ENCODE data around the gene LENG8. TPM values are rescaled to one million over a fixed set of nuclear protein-coding genes. Genes with fewer than 3 reads are reported as not detected.
"Not testable (repeated sequence)": the region's sequence is repeated elsewhere in the genome, so short reads cannot be mapped to it uniquely, and the experiment has no call there.

The LENG8 gene
- total RNA-seq, 1 donor from 2014 or later: 56.0 TPM

DNA sequence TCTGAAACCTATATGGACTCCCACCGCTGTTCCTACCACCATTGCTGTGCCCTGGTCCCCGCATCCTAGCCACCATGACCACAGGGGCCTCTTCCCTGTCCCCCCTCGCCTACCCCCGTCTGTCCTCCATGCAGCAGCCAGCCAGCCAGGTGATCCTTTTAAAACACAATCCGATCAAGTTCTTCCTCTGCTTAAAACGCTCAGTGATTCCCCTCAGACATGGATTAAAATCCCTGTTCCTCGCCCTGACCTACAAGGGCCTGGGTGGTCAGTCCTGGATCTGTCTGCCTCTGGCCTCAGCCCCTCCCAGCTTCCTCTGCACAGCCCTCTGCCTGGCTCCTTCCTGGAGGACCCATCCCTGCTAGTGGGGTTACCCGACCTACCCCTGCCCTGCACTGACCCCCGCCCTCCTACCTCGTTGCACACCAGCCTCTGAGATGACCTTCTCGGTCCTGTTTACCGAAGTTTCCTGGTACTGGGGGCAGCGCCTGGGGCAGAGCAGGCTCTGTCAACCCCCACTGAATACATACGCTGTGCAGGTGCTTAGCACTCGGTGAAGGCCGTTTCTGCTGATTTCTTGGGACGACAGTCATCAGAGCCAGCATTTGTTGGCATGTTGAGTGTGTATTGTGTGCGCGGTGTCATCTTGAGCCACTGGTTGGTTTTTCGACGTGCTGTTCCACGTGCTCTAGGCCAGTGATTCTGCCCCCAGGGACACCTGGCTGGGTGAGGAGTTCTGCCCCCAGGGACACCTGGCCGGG is 14.7 kb upstream of the LENG8 start:
- DNase-seq: no peak
- intact Hi-C loops (cut with DNase I): no loop called here
- ATAC-seq (ENCODE audit: poor library complexity): no peak

GRCh38 chr19:54434873-54435214 is 14.2 kb upstream of the LENG8 start:
- intact Hi-C loops (cut with DNase I): no loop called here
- ATAC-seq (ENCODE audit: poor library complexity): no peak
- DNase-seq: no peak

DNA sequence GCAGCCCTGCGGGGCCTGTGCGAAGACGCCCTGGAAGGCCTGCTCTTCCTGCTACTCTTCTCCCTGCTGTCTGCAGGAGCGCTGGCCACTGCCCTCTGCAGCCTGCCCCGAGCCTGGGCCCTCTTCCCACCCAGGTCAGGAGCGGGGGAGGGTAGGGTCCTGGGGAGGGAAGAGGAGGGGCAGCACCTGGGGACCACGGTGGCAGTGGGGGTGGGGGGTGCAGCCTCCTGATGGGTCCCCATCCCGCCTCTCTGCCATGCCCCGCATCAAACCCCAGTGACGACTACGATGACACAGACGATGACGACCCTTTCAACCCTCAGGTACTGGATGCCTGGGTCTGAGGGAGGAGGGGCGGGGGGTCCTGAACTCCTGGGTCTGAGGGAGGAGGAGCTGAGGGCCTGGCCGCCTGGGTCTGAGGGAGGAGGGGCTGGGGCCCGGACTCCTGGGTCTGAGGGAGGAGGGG is 13.4 kb upstream of the LENG8 start:
- ATAC-seq (ENCODE audit: poor library complexity): peak; percentile 2

DNA sequence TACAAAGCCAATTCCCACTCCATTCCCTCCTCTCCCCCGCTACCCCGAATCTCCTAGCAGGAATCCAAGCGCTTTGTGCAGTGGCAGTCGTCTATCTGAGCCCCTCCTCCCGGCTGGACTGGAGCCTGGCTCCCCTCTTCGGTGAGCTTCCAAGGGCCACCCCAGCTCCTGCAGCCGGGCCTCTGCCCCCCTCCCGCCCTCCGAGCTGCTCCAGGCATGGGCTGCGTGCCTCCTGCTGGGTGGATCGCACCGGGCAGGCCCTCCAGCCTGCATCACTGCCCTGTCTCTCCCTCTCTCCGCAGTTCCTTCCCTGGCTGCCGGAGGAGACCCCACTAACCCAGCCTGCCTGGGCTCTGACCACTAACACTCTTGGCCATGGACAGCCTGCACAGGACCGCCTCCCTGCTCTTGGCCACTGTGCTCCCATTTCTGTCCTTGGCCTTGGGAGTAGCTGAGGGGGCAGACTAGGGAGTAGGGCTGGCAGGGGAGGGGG is 12.9 kb upstream of the LENG8 start:
- peak; percentile 40 for ATAC-seq (ENCODE audit: poor library complexity)
- no peak for DNase-seq
- intact Hi-C loops (cut with DNase I): no loop called here

More for the DNA sequence above, 13.4 kb upstream of the LENG8 start:
- no peak for DNase-seq
- intact Hi-C loops (cut with DNase I): no loop called here

GRCh38 chr19:54436628-54437252 is 12.3 kb upstream of the LENG8 start:
- ATAC-seq (ENCODE audit: poor library complexity) (peak; percentile 34), DNase-seq (no peak)
- intact Hi-C loops (cut with DNase I): no loop called here

GRCh38 chr19:54439174-54439851 is 9.7 kb upstream of the LENG8 start:
- ATAC-seq (ENCODE audit: poor library complexity): peak; percentile 24
- no peak for DNase-seq
- intact Hi-C loops (cut with DNase I): no loop called here

DNA sequence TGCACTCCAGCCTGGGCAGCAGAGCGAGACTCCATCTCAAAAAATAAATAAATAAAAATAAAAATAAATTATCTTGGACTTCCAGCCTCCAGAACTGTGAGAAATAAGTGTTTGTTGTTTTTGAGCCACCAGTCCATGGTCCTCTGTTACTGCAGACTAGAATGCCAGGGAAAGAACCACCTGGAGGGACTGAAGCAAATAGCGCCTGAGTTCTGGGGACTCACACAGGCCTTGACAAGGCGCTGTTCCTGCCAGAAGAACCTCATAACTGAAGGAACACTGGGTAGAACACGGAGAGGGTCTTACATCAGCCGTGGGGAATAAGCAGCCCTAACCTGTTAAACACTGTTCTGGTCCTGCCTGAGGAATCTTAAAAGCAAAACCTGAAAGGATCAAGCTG is 8.4 kb upstream of the LENG8 start:
- ATAC-seq (ENCODE audit: poor library complexity): no peak
- intact Hi-C loops (cut with DNase I): no loop called here
- DNase-seq: no peak

DNA sequence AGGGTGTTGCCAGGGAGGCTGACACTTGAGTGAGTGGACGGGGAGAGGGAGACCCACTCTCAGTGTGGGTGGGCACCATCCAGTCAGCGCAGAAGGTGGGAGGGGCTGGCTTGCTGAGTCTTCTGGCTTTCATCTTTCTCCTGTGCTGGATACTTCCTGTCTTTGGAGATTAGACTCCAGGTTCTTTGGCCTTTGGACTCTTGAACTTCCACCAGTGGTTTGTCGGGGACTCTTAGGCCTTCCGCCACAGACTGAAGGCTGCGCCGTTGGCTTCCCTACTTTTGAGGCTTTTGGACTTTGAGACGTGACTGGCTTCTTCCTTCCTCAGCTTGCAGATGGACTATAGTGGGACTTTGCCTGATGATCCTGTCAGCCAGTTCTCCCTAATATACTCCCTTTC is 4.3 kb upstream of the LENG8 start:
- intact Hi-C loops (cut with DNase I): no loop called here
- no peak for DNase-seq
- ATAC-seq (ENCODE audit: poor library complexity): no peak

DNA sequence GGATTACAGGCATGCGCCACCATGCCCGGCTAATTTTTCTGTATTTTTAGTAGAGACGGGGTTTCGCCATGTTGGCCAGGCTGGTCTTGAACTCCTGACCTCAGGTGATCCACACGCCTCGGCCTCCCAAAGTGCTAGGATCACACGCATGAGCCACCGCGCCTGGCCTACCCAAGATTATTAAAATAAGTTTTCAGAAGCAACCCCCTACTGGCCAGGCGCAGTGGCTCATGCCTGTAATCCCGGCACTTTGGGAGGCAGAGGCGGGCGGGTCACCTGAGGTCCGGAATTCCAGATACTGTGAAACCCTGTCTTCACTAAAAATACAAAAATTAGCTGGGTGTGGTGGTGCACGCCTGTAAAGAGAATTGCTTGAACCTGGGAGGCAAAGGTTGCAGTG is 2.6 kb upstream of the LENG8 start:
- intact Hi-C loops (cut with DNase I); ATAC-seq (ENCODE audit: poor library complexity); DNase-seq: not testable (repeated sequence)

DNA sequence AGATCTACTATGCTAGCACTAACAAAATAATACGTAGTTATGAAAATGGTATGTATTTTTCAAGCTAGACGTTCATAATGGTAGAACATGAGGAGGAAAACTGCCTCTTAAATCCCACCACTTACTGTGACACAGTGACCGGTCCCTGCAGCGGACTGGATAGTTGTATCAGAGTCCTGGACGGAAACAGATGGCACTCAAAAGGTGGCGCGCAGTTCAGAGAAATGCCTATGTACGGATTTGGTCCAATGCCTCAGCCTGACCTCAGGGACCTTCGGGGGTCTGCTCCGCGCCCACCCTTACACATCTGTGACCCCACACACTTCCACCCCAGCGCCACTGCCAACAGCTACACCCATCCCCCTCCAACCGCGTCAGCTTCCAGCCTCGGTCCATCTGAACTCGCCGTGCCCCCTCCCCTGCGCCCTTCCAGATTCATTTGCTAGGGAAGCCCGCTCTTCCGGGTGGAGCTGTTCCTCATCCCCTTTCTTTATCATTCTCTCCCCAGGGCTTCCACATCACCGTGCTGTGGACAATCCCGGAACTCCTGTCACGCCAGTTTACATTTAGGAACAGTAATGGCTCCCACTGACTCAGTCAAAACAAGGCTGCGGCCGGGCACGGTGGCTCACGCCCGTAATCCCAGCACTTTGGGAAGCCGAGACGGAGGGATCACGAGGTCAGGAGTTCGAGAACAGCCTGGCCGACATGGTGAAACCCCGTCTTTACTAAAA is 792 bp upstream of the LENG8 start:
- intact Hi-C loops (cut with DNase I): no loop called here
- DNase-seq (peak; percentile 72), ATAC-seq (ENCODE audit: poor library complexity) (peak; percentile 30)

GRCh38 chr19:54449701-54450069 is 686 bp downstream of the LENG8 start:
- DNase-seq (no peak), ATAC-seq (ENCODE audit: poor library complexity) (no peak)
- intact Hi-C loops (cut with DNase I): no loop called here

DNA sequence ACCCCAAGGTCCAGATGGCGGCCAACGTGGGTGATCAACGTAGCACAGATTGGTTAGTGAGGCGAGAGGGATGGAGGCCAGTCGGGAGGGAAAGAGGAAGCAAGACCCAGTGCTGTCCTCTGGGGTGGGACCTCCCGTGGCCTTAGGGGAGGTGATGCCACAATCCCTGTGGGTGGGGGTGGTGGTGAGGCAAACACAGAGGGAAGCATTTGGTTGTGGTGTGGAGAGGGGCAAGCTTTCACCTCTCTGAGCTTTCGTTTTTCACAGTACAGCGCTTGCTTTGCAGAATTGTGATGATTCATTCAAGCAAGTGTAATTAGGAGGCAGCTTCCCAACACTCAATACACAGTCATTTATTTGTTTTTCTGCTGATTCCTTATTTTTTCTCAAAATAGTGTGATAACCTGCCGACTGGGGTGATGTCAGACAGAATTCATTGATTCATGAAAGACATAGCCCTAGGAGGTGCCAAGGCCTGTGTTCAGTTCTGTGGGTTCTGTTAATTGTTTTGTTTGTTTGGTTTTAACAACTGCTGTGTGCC is 2.4 kb downstream of the LENG8 start:
- intact Hi-C loops (cut with DNase I): no loop called here
- ATAC-seq (ENCODE audit: poor library complexity): no peak
- no peak for DNase-seq

GRCh38 chr19:54451997-54452396 is 3.0 kb downstream of the LENG8 start:
- DNase-seq (no peak), ATAC-seq (ENCODE audit: poor library complexity) (no peak)

GRCh38 chr19:54452626-54453025 is 3.6 kb downstream of the LENG8 start:
- intact Hi-C loops (cut with DNase I): no loop called here
- ATAC-seq (ENCODE audit: poor library complexity) (no peak), DNase-seq (no peak)

More at GRCh38 chr19:54451997-54452396, 3.0 kb downstream of the LENG8 start:
- intact Hi-C loops (cut with DNase I): no loop called here

GRCh38 chr19:54453921-54454780 is 5.2 kb downstream of the LENG8 start:
- ATAC-seq (ENCODE audit: poor library complexity) (no peak), DNase-seq (no peak)
- intact Hi-C loops (cut with DNase I): no loop called here

GRCh38 chr19:54454781-54455675 is 6.0 kb downstream of the LENG8 start:
- intact Hi-C loops (cut with DNase I): no loop called here
- DNase-seq: no peak
- no peak for ATAC-seq (ENCODE audit: poor library complexity)

- DNase-seq (no peak), ATAC-seq (ENCODE audit: poor library complexity) (no peak)
- intact Hi-C loops (cut with DNase I): no loop called here
Observed at GRCh38 chr19:54455786-54456422, 6.9 kb downstream of the LENG8 start.
